Measurements from ENCODE around the gene C11orf52. TPM values are rescaled to one million over a fixed set of nuclear protein-coding genes. Genes with fewer than 3 reads are reported as not detected.

C11orf52 gene
- total and polyA plus RNA-seq, 2 of the 13 experiments (the other 11 are each of a cell fraction or from before 2014, with no cell fraction given), result 7.4 to 11.0 TPM

GRCh38 chr11:111870886-111871692, 47.6 kb upstream of the C11orf52 start, which contains the start of gene ALG9 (continued):
- 0 out of 2 replicates have a peak, but pooled peaks have one; percentile 19 for TF ChIP-seq PAXIP1 (CRISPR knock-in tag; conservative IDR thresholded peaks at IDR 0.05)
- no peak for TF ChIP-seq HDAC6 (IDR thresholded peaks at IDR 0.05; ENCODE audit: low read depth, low read length)
- TF ChIP-seq ZNF407 (CRISPR knock-in tag; IDR thresholded peaks at IDR 0.05; ENCODE audit: not compliant biosample characterization), result peak; percentile 43
- no peak for TF ChIP-seq ZFP36 (IDR thresholded peaks at IDR 0.05; ENCODE audit: borderline replicate concordance, low read depth, low read length, partially characterized antibody)
- no peak for TF ChIP-seq NFE2 (CRISPR knock-in tag; IDR thresholded peaks at IDR 0.05)
- peak; percentile 75 for TF ChIP-seq DMAP1 (CRISPR knock-in tag; IDR thresholded peaks at IDR 0.05)
- TF ChIP-seq KDM6A (CRISPR knock-in tag; IDR thresholded peaks at IDR 0.05; ENCODE audit: low read depth), result no peak
- no peak for TF ChIP-seq SKIL (CRISPR knock-in tag; IDR thresholded peaks at IDR 0.05; ENCODE audit: borderline replicate concordance)
- no peak for TF ChIP-seq ZNF557 (CRISPR knock-in tag; IDR thresholded peaks at IDR 0.05)
- TF ChIP-seq E2F2 (CRISPR knock-in tag; IDR thresholded peaks at IDR 0.05; ENCODE audit: borderline replicate concordance), result no peak
